Testis (tissue), 2 donors: Measurements from ENCODE around the gene SMG5.

ENCODE experiments used
- POLR2A ChIP-seq: fragments of 450-650 bp; IDR thresholded peaks from one replicate; pipeline ENCODE4 v1.6.1; 2017; ENCODE audit warnings: antibody characterized with exemption, mild to moderate bottlenecking, moderate library complexity
- TF ChIP-seq, protein P1 (sequence below), 3 experiments: fragments of 450-650 bp in 2 of 3; fragments of 200-600 bp in 1 of 3; sonication (generic) in 1 of 3; IDR thresholded peaks; one replicate each; pipeline ENCODE4 v1.5.1; 2016 to 2019; ENCODE audit warnings: antibody characterized with exemption in 3 of 3, mild to moderate bottlenecking in 2 of 3, moderate library complexity in 1 of 3

DNA sequence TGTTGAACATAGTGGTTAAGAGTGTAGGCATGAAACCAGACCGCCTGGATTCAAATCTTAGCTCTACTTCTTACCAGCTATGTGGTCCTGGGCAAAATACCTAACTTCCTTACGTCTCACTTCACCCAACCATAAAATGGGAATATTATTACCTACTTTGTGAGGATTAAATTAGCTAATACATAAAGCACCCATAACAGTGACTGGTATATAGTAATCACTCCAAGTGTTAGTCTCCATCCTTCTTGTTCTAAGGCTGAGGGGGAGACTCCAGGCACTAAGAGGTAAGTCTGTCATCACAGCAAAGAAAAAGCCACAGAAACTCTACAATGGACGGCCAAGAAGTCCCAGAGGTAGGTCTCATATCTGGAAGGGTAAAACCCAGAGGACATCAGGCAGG is 2.8 kb downstream of the SMG5 start:
- TF ChIP-seq, protein P1, sequence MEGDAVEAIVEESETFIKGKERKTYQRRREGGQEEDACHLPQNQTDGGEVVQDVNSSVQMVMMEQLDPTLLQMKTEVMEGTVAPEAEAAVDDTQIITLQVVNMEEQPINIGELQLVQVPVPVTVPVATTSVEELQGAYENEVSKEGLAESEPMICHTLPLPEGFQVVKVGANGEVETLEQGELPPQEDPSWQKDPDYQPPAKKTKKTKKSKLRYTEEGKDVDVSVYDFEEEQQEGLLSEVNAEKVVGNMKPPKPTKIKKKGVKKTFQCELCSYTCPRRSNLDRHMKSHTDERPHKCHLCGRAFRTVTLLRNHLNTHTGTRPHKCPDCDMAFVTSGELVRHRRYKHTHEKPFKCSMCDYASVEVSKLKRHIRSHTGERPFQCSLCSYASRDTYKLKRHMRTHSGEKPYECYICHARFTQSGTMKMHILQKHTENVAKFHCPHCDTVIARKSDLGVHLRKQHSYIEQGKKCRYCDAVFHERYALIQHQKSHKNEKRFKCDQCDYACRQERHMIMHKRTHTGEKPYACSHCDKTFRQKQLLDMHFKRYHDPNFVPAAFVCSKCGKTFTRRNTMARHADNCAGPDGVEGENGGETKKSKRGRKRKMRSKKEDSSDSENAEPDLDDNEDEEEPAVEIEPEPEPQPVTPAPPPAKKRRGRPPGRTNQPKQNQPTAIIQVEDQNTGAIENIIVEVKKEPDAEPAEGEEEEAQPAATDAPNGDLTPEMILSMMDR (IDR thresholded peaks at IDR 0.05) = no peak
- TF ChIP-seq POLR2A = no peak
